GM18498 (cell line): Measurements from ENCODE around the gene HDAC9.

Source experiments
- ATAC-seq: cut with Tn5 transposase; IDR thresholded peaks from one replicate; pipeline ENCODE4 v1.9.1; 2021; ENCODE audit warnings: mild to moderate bottlenecking, moderate library complexity; ENCODE audit not compliant: unreplicated experiment

Gene HDAC9

GRCh38 chr7:18580950-18581349 lies 85.4 kb downstream of the HDAC9 start:
- ATAC-seq, result no peak

- no peak for ATAC-seq
Observed at GRCh38 chr7:18583305-18583704, 87.8 kb downstream of the HDAC9 start.

GRCh38 chr7:18590241-18590640 lies 94.7 kb downstream of the HDAC9 start:
- ATAC-seq, result no peak

- ATAC-seq, result no peak
Observed at GRCh38 chr7:18590744-18591340, 95.3 kb downstream of the HDAC9 start.

- ATAC-seq, result no peak
Observed at GRCh38 chr7:18593602-18594279, 98.2 kb downstream of the HDAC9 start.

- ATAC-seq, result no peak
Observed at GRCh38 chr7:18597754-18598153, 102.2 kb downstream of the HDAC9 start.

GRCh38 chr7:18607025-18607424 lies 111.5 kb downstream of the HDAC9 start:
- no peak for ATAC-seq

- ATAC-seq, result no peak
Observed at GRCh38 chr7:18610331-18610948, 114.9 kb downstream of the HDAC9 start.

GRCh38 chr7:18614841-18615240 lies 119.3 kb downstream of the HDAC9 start:
- no peak for ATAC-seq

- no peak for ATAC-seq
Observed at GRCh38 chr7:18619311-18619710, 123.8 kb downstream of the HDAC9 start.

- ATAC-seq, result no peak
Observed at GRCh38 chr7:18623389-18623788, 127.8 kb downstream of the HDAC9 start.

- ATAC-seq, result no peak
Observed at GRCh38 chr7:18624459-18624858, 128.9 kb downstream of the HDAC9 start.

- no peak for ATAC-seq
Observed at GRCh38 chr7:18626086-18626485, 130.5 kb downstream of the HDAC9 start.

GRCh38 chr7:18626717-18627116 lies 131.2 kb downstream of the HDAC9 start:
- no peak for ATAC-seq

- no peak for ATAC-seq
Observed at GRCh38 chr7:18637516-18637915, 142.0 kb downstream of the HDAC9 start.

- ATAC-seq, result no peak
Observed at GRCh38 chr7:18638594-18639452, 143.3 kb downstream of the HDAC9 start.

GRCh38 chr7:18639711-18640110 lies 144.2 kb downstream of the HDAC9 start:
- no peak for ATAC-seq

- no peak for ATAC-seq
Observed at GRCh38 chr7:18644981-18645380, 149.4 kb downstream of the HDAC9 start.

GRCh38 chr7:18647582-18647981 lies 152.0 kb downstream of the HDAC9 start:
- no peak for ATAC-seq

- no peak for ATAC-seq
Observed at GRCh38 chr7:18648849-18649758, 153.6 kb downstream of the HDAC9 start.
